Iris pigment epithelial cell (primary cell): Measurements from ENCODE around the gene PGAM1.
"Not testable (repeated sequence)": the region's sequence is repeated elsewhere in the genome, so short reads cannot be mapped to it uniquely, and the experiment has no call there.

Experiments
- DNase-seq: peaks from one replicate; pipeline ENCODE4 v3.0.0-alpha.2; 2011; ENCODE audit warnings: low read depth

PGAM1 gene

GRCh38 chr10:97425964-97426775, at the start of gene PGAM1:
Gene PGAM1 (plus strand): TSS chr10:97426191. CDS start chr10:97426308, 117 bp downstream.
- DNase-seq, result peak; percentile 95

- DNase-seq, result peak; percentile 8
Measured at GRCh38 chr10:97376413-97376812, 49.6 kb upstream of the PGAM1 start.

GRCh38 chr10:97378933-97379921, 46.8 kb upstream of the PGAM1 start:
- no peak for DNase-seq

- DNase-seq, result no peak
Measured at GRCh38 chr10:97380516-97380915, 45.5 kb upstream of the PGAM1 start.

GRCh38 chr10:97381626-97382025, 44.4 kb upstream of the PGAM1 start:
- no peak for DNase-seq

GRCh38 chr10:97383159-97383558, 42.8 kb upstream of the PGAM1 start:
- DNase-seq, result no peak

GRCh38 chr10:97384156-97384555, 41.8 kb upstream of the PGAM1 start:
- no peak for DNase-seq

GRCh38 chr10:97384641-97385040, 41.4 kb upstream of the PGAM1 start:
- no peak for DNase-seq

GRCh38 chr10:97385565-97385964, 40.4 kb upstream of the PGAM1 start:
- DNase-seq, result no peak

- DNase-seq, result no peak
Measured at GRCh38 chr10:97388152-97388551, 37.8 kb upstream of the PGAM1 start.

GRCh38 chr10:97390091-97390490, 35.9 kb upstream of the PGAM1 start:
- no peak for DNase-seq

GRCh38 chr10:97393034-97393573, 32.9 kb upstream of the PGAM1 start:
- DNase-seq, result no peak

GRCh38 chr10:97396056-97396455, 29.9 kb upstream of the PGAM1 start:
- no peak for DNase-seq

- DNase-seq, result peak; percentile 83
Measured at GRCh38 chr10:97399843-97400545, 26.0 kb upstream of the PGAM1 start.

- peak; percentile 98 for DNase-seq
Measured at GRCh38 chr10:97400665-97401454, 25.1 kb upstream of the PGAM1 start, which contains the start of gene RRP12. Gene RRP12 (minus strand): TSS chr10:97401340. CDS start chr10:97401231, 109 bp downstream.

- DNase-seq, result no peak
Measured at GRCh38 chr10:97401455-97401919, 24.5 kb upstream of the PGAM1 start.

GRCh38 chr10:97404044-97404443, 21.9 kb upstream of the PGAM1 start:
- DNase-seq, result no peak

- no peak for DNase-seq
Measured at GRCh38 chr10:97406064-97406463, 19.9 kb upstream of the PGAM1 start.

- DNase-seq, result not testable (repeated sequence)
Measured at GRCh38 chr10:97406483-97406882, 19.5 kb upstream of the PGAM1 start.

GRCh38 chr10:97407211-97407951, 18.6 kb upstream of the PGAM1 start:
- peak; percentile 80 for DNase-seq
